Measurements from ENCODE around the gene CHFR. TPM values are rescaled to one million over a fixed set of nuclear protein-coding genes. Genes with fewer than 3 reads are reported as not detected.
A peak's percentile ranks its signal among the peaks of the same experiment; 100 is the strongest.

The CHFR gene
- total RNA-seq, 1 experiment from 2014 or later, result 53.3 TPM

GRCh38 chr12:132837693-132838409 lies 49.6 kb downstream of the CHFR start:
- no peak overlapping the region for H4K91ac ChIP-seq (ENCODE audit: insufficient read length, low read depth, low read length)
- no peak overlapping the region for H3K18ac ChIP-seq (ENCODE audit: insufficient read length, low read depth, low read length)
- no peaks in the 10 kb centered on the region for H3K27me3 ChIP-seq (ENCODE audit: insufficient read depth, low read length)
- no peaks in the 10 kb centered on the region for H3K4me1 ChIP-seq (ENCODE audit: insufficient read depth, low read length)
- no peak overlapping the region for H3K56ac ChIP-seq (ENCODE audit: insufficient read length, low read depth, low read length)
- H3T11ph ChIP-seq (ENCODE audit: low read length), result no peak overlapping the region
- no peaks in the 10 kb centered on the region for H3K23me2 ChIP-seq (ENCODE audit: insufficient read length, low read depth, low read length, poor library complexity, severe bottlenecking)
- DNase-seq, result no peak
- TF ChIP-seq CTCF (conservative IDR thresholded peaks at IDR 0.05), result no peak
- Mint-ChIP-seq H3K36me3 (ENCODE audit: insufficient read depth in 1 of 3, low read depth in 3 of 3) (peaks cover 13 to 42% (median 22%) of the 10 kb centered on the region in 3 experiments), H3K27ac (peak overlapping the region in 1 of 3 experiments; percentile 36; a peak in 4 of 7 replicates), H3K27me3 (ENCODE audit: low read depth) (no peaks in the 10 kb centered on the region), H3K4me1 (no peaks in the 10 kb centered on the region), H3K9me3 (no peaks in the 10 kb centered on the region), H3K4me3 (no peak overlapping the region)
- H4K20me1 ChIP-seq (ENCODE audit: control insufficient read depth, insufficient read depth, insufficient read length), result no peaks in the 10 kb centered on the region
- H2BK120ac ChIP-seq (ENCODE audit: low read depth, low read length, poor library complexity, severe bottlenecking), result no peak overlapping the region
- H3K4me2 ChIP-seq (ENCODE audit: insufficient read depth, insufficient read length, low read length), result no peak overlapping the region
- H4K8ac ChIP-seq (replicated peaks; ENCODE audit: insufficient read length, low read depth, low read length), result no peak overlapping the region
- no peak overlapping the region for H3K27ac ChIP-seq (ENCODE audit: insufficient read length, low read depth, low read length)
- H2BK12ac ChIP-seq (ENCODE audit: insufficient read length, low read depth, low read length), result no peak overlapping the region
- no peak overlapping the region for H3K9ac ChIP-seq (ENCODE audit: extremely low read depth, insufficient read length, low read length)
- no peak overlapping the region for H3K4ac ChIP-seq (ENCODE audit: low read depth, low read length)
- no peaks in the 10 kb centered on the region for H3K79me2 ChIP-seq (ENCODE audit: insufficient read depth, low read length)
- H2BK5ac ChIP-seq (ENCODE audit: insufficient read length, low read length), result no peak overlapping the region
- H2AFZ ChIP-seq (ENCODE audit: low read length), result no peak overlapping the region
- H3K79me1 ChIP-seq (ENCODE audit: insufficient read depth, low read depth, low read length, poor library complexity, severe bottlenecking), result no peaks in the 10 kb centered on the region
- no CpG with 5 or more reads among the region's 27 CpGs for WGBS (ENCODE audit: extremely low coverage, insufficient read length, low lambda C conversion rate)
- no peak overlapping the region for H2BK15ac ChIP-seq (ENCODE audit: low read depth, low read length)
- no peak overlapping the region; the same call in 1 of the 2 replicates for H3K14ac ChIP-seq (ENCODE audit: insufficient read depth, low read length)
- no peak overlapping the region for H2AK5ac ChIP-seq (ENCODE audit: insufficient read length, low read length)
- H4K5ac ChIP-seq (ENCODE audit: insufficient read length, low read depth, low read length), result no peak overlapping the region
- H2BK20ac ChIP-seq (ENCODE audit: low read depth, low read length, poor library complexity, severe bottlenecking), result no peak overlapping the region
- no peaks in the 10 kb centered on the region for H3K9me3 ChIP-seq (ENCODE audit: control insufficient read depth, low read depth, low read length)
- no peak overlapping the region for H3K23ac ChIP-seq (ENCODE audit: insufficient read length, low read depth, low read length)

Measured in H9 (cell line).